Endothelial cell of umbilical vein (primary cell): ENCODE measurements around the gene THY1. TPM values are rescaled to one million over a fixed set of nuclear protein-coding genes. Genes with fewer than 3 reads are reported as not detected.

Experiments
- BruUV-seq: library from RNA; stranded (reverse); fragments of 400-500 nt; replicated peaks from 2 replicates; lab custom pipeline; 2021; lab: Mats Ljungman, UMichigan
- CTCF ChIA-PET: fragments of 300-600, 350-600 bp; sonication (Branson Sonifier 250); formaldehyde crosslinking; loops from one replicate; lab custom pipeline; 2021; ENCODE audit warnings: antibody characterized with exemption, inconsistent platforms; lab: Charles Lee
- POLR2A ChIA-PET: fragments of 300-600, 350-600 bp; sonication (Branson Sonifier 250); formaldehyde crosslinking; loops from one replicate; lab custom pipeline; 2021; ENCODE audit warnings: antibody characterized with exemption, inconsistent platforms; lab: Charles Lee
- DNase-seq: peaks from one replicate; pipeline ENCODE4 v3.0.0-alpha.2; 2011; ENCODE audit warnings: low read depth, low spot score
- FAIRE-seq: peaks from 2 replicates; lab custom pipeline; 2011; peaks lifted over from hg19 to GRCh38; lab: Jason Lieb, UNC
- H2AFZ ChIP-seq: 2 replicates; pipeline ENCODE4 v1.6.0; 2012; ENCODE audit warnings: low read depth, low read length, control low read depth, inconsistent platforms
- H3K27ac ChIP-seq: 2 replicates; pipeline ENCODE4 v1.5.1; 2011; ENCODE audit warnings: low read depth, mild to moderate bottlenecking, control low read depth, low read length, moderate library complexity; ENCODE audit not compliant: insufficient read depth
- H3K27me3 ChIP-seq, 2 experiments: 2 replicates each; pipeline versions ENCODE4 v1.6.0 to v1.6.1; 2011; ENCODE audit warnings: low read length in 2 of 2, mixed read lengths in 1 of 2; ENCODE audit not compliant: control insufficient read depth in 2 of 2, insufficient read depth in 2 of 2
- H3K36me3 ChIP-seq, 2 experiments: 2 replicates in 1 of 2; 3 replicates in 1 of 2; pipeline ENCODE4 v1.5.1; 2011; ENCODE audit warnings: low read length in 2 of 2, mild to moderate bottlenecking in 1 of 2, moderate library complexity in 1 of 2; ENCODE audit not compliant: control insufficient read depth in 2 of 2, insufficient read depth in 2 of 2; ENCODE audit errors: extremely low read depth in 1 of 2
- H3K4me1 ChIP-seq: 3 replicates; pipeline ENCODE4 v1.5.1; 2011; ENCODE audit warnings: mild to moderate bottlenecking, low read length; ENCODE audit not compliant: control insufficient read depth, insufficient read depth; ENCODE audit errors: extremely low read depth
- H3K4me2 ChIP-seq: 2 replicates; pipeline ENCODE4 v1.6.1; 2011; ENCODE audit warnings: low read length, control low read depth, mixed read lengths; ENCODE audit not compliant: insufficient read depth
- H3K4me3 ChIP-seq, 3 experiments: fragments of 200-600 bp in 1 of 3; sonication (generic), shearing (Covaris generic) in 1 of 3; replicated peaks in 1 of 3; 2 replicates each; pipeline ENCODE4 v1.5.1; 2011 to 2016; ENCODE audit warnings: control low read depth in 3 of 3, low read length in 3 of 3, mild to moderate bottlenecking in 2 of 3, inconsistent platforms in 1 of 3, low read depth in 1 of 3, moderate library complexity in 1 of 3; ENCODE audit not compliant: insufficient read depth in 1 of 3
- H3K79me2 ChIP-seq: 2 replicates; pipeline ENCODE4 v1.6.0; 2012; ENCODE audit warnings: low read length, inconsistent platforms; ENCODE audit not compliant: control insufficient read depth, insufficient read depth
- H3K9ac ChIP-seq: replicated peaks from 2 replicates; pipeline ENCODE3; 2011; ENCODE audit warnings: low read length, control low read depth; ENCODE audit not compliant: insufficient read depth; ENCODE audit errors: extremely low read depth
- H3K9me1 ChIP-seq: replicated peaks from 3 replicates; pipeline ENCODE4 v1.6.0; 2011; ENCODE audit warnings: mild to moderate bottlenecking, low read length; ENCODE audit not compliant: control insufficient read depth, insufficient read depth; ENCODE audit errors: extremely low read depth
- H3K9me3 ChIP-seq: replicated peaks from 2 replicates; pipeline ENCODE4 v1.5.1; 2012; ENCODE audit warnings: low read length, inconsistent platforms; ENCODE audit not compliant: control insufficient read depth, insufficient read depth
- H4K20me1 ChIP-seq: replicated peaks from 2 replicates; pipeline ENCODE3; 2011; ENCODE audit warnings: mild to moderate bottlenecking, low read length; ENCODE audit not compliant: control insufficient read depth, insufficient read depth; ENCODE audit errors: extremely low read depth
- CTCF ChIP-seq, 2 donors: IDR thresholded peaks; 1 replicate in 1 of 2; 2 replicates in 1 of 2; pipeline ENCODE4 v1.5.1; 2011; ENCODE audit warnings: low read length in 2 of 2, mild to moderate bottlenecking in 2 of 2, moderate library complexity in 2 of 2, control low read depth in 1 of 2, inconsistent platforms in 1 of 2, low read depth in 1 of 2; ENCODE audit not compliant: insufficient read depth in 1 of 2; ENCODE audit errors: extremely low read depth in 1 of 2
- EZH2 ChIP-seq: IDR thresholded peaks from 2 replicates; pipeline ENCODE4 v1.6.1; 2012; ENCODE audit warnings: borderline replicate concordance, low read depth, mild to moderate bottlenecking, moderate library complexity, low read length, inconsistent platforms; ENCODE audit not compliant: severe bottlenecking
- FOS ChIP-seq: IDR thresholded peaks from 2 replicates; pipeline ENCODE4 v1.6.1; 2011; ENCODE audit warnings: mild to moderate bottlenecking, low read length, moderate library complexity, borderline replicate concordance; ENCODE audit not compliant: insufficient read depth
- GATA2 ChIP-seq: IDR thresholded peaks from 2 replicates; pipeline ENCODE4 v1.7.0; 2011; ENCODE audit warnings: low read depth, mild to moderate bottlenecking, moderate library complexity, mixed read lengths, low read length; ENCODE audit not compliant: insufficient read length, insufficient read depth
- JUN ChIP-seq: IDR thresholded peaks from 2 replicates; pipeline ENCODE4 v1.6.1; 2011; ENCODE audit warnings: borderline replicate concordance, low read depth; ENCODE audit not compliant: insufficient read length, insufficient read depth
- MYC ChIP-seq: IDR thresholded peaks from one replicate; pipeline ENCODE4 v1.6.1; 2011; ENCODE audit warnings: mild to moderate bottlenecking, low read depth, low read length
- POLR2A ChIP-seq: IDR thresholded peaks from 2 replicates; pipeline ENCODE4 v1.6.1; 2012; ENCODE audit warnings: low read depth, mild to moderate bottlenecking, control low read depth, low read length
- POLR2AphosphoS5 ChIP-seq: IDR thresholded peaks from 2 replicates; pipeline ENCODE4 v1.6.1; 2012; ENCODE audit warnings: low read depth, mild to moderate bottlenecking, control low read depth, low read length, moderate library complexity; ENCODE audit not compliant: insufficient read depth
- dilution Hi-C: fragments of 300-500 bp; cut with MboI; formaldehyde crosslinking; loops from one replicate; pipeline ENCODE4 v1.15.0; 2019; ENCODE audit warnings: low sequenced_read_pairs; ENCODE audit not compliant: extremely low pct_ligation_motif_present
- intact Hi-C: fragments of 100-400 bp; cut with micrococcal nuclease; formaldehyde crosslinking; loops from one replicate; pipeline ENCODE4 v1.10.0; 2022
- polyA plus RNA-seq, 4 experiments: library from polyadenylated mRNA; depleted of rRNA in 3 of 4; stranded (reverse) in 3 of 4; unstranded in 1 of 4; fragments of >200 nt; gene quantifications; 2 replicates each; pipeline versions ENCODE4 v1.2.1 to v1.2.3, GENCODE V29; 2011 to 2012; ENCODE audit warnings: missing spikeins in 1 of 4
- total RNA-seq: library from RNA; stranded (reverse); gene quantifications from 2 replicates; pipeline ENCODE4 v1.2.3, GENCODE V29; 2021
- TF ChIP-seq, protein P1 (sequence below): IDR thresholded peaks from 2 replicates; pipeline ENCODE4 v1.6.1; 2011; ENCODE audit not compliant: insufficient read depth, insufficient read length

Gene THY1
- total and polyA plus RNA-seq, 2 donors (not counting 3 experiments of a cell fraction or from before 2014, with no cell fraction given) = 0.75 to 1.4 TPM

- BruUV-seq = no TSS peak
- TF ChIP-seq, protein P1, sequence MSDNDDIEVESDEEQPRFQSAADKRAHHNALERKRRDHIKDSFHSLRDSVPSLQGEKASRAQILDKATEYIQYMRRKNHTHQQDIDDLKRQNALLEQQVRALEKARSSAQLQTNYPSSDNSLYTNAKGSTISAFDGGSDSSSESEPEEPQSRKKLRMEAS = no peak
- TF ChIP-seq POLR2AphosphoS5 (no peak), GATA2 (no peak), EZH2 (no peak), POLR2A (no peak), FOS (no peak), JUN (no peak), MYC (no peak), CTCF (IDR thresholded peaks at IDR 0.05; ENCODE audit: extremely low read depth in 1 of 2, insufficient read depth in 1 of 2, low read depth in 1 of 2, low read length in 2 of 2) (no peak)
These were observed 23.5 kb upstream of the THY1 start for GRCh38 chr11:119446434-119446833.

More at GRCh38 chr11:119446434-119446833, 23.5 kb upstream of the THY1 start:
- no peak for DNase-seq
- CTCF ChIA-PET = no interaction called here
- Histone ChIP-seq H3K79me2 (no peaks in the 10 kb centered on the region), H3K9me3 (no peaks in the 10 kb centered on the region), H3K9ac (no peak overlapping the region), H3K36me3 (no peaks in the 10 kb centered on the region), H3K4me3 (no peak overlapping the region), H3K27me3 (peaks cover 0 to 2% of the 10 kb centered on the region in 2 experiments), H2AFZ (no peak overlapping the region), H3K4me2 (no peak overlapping the region), H3K4me1 (no peaks in the 10 kb centered on the region), H4K20me1 (no peaks in the 10 kb centered on the region), H3K9me1 (no peaks in the 10 kb centered on the region), H3K27ac (no peak overlapping the region)
- POLR2A ChIA-PET = no interaction called here
- intact Hi-C loops = no loop called here
- dilution Hi-C loops = no loop called here
- no peak for FAIRE-seq
